CD4-positive, alpha-beta T cell (primary cell): ENCODE results near the gene CRYBG1. TPM values are rescaled to one million over a fixed set of nuclear protein-coding genes. Genes with fewer than 3 reads are reported as not detected.

Experiments
- ATAC-seq: fragments of 200-7000 bp; cut with Tn5 transposase; one replicate; pipeline ENCODE4 v1.10.0; 2022; ENCODE audit warnings: mild to moderate bottlenecking; ENCODE audit not compliant: poor library complexity
- CTCF ChIA-PET: fragments of 350-600 bp; sonication (Branson Sonifier 250); formaldehyde crosslinking; loops from one replicate; lab custom pipeline; 2021; ENCODE audit warnings: antibody characterized with exemption, inconsistent platforms; lab: Charles Lee
- POLR2A ChIA-PET: fragments of 350-600 bp; sonication (Branson Sonifier 250); formaldehyde crosslinking; loops from one replicate; lab custom pipeline; 2021; ENCODE audit warnings: antibody characterized with exemption, inconsistent platforms; lab: Charles Lee
- DNase-seq, 14 experiments: peaks; one replicate each; pipeline ENCODE4 v3.0.0-alpha.2; 2013 to 2020; ENCODE audit warnings: mixed read lengths in 2 of 14
- H3K27ac ChIP-seq, 2 donors: one replicate each; pipeline versions ENCODE4 v1.5.1 to v1.7.0; 2013; ENCODE audit warnings: low read length in 2 of 2, low read depth in 1 of 2, mild to moderate bottlenecking in 1 of 2
- H3K27me3 ChIP-seq, 2 experiments: 1 replicate in 1 of 2; 2 replicates in 1 of 2; pipeline versions ENCODE4 v1.6.1 to v1.7.0; 2013; ENCODE audit warnings: low read length in 2 of 2, control low read depth in 1 of 2, mild to moderate bottlenecking in 1 of 2, moderate library complexity in 1 of 2; ENCODE audit not compliant: insufficient read depth in 2 of 2, control insufficient read depth in 1 of 2
- H3K36me3 ChIP-seq: one replicate; pipeline ENCODE4 v1.6.1; 2013; ENCODE audit warnings: low read length, control low read depth; ENCODE audit not compliant: insufficient read depth
- H3K4me1 ChIP-seq: one replicate; pipeline ENCODE4 v1.6.1; 2013; ENCODE audit warnings: low read length, control low read depth; ENCODE audit not compliant: insufficient read depth
- H3K4me3 ChIP-seq: one replicate; pipeline ENCODE4 v1.5.1; 2013; ENCODE audit warnings: mild to moderate bottlenecking, low read length, moderate library complexity
- H3K9me3 ChIP-seq, 2 experiments: 1 replicate in 1 of 2; 2 replicates in 1 of 2; pipeline versions ENCODE4 v1.6.1 to v1.7.0; 2013; ENCODE audit warnings: low read length in 2 of 2, mild to moderate bottlenecking in 2 of 2, control low read depth in 1 of 2, moderate library complexity in 1 of 2; ENCODE audit not compliant: control insufficient read depth in 1 of 2, insufficient read depth in 1 of 2
- H3K27ac Mint-ChIP-seq: one replicate; pipeline ENCODE4 v1.8.0; 2020; ENCODE audit warnings: mixed read lengths
- H3K27me3 Mint-ChIP-seq: one replicate; pipeline ENCODE4 v1.8.0; 2021; ENCODE audit warnings: mixed read lengths
- H3K36me3 Mint-ChIP-seq: one replicate; pipeline ENCODE4 v1.8.0; 2021; ENCODE audit warnings: low read depth, mixed read lengths
- H3K4me1 Mint-ChIP-seq: one replicate; pipeline ENCODE4 v1.8.0; 2021; ENCODE audit warnings: low read depth, mixed read lengths
- H3K4me3 Mint-ChIP-seq: one replicate; pipeline ENCODE4 v1.8.0; 2020; ENCODE audit warnings: mild to moderate bottlenecking, mixed read lengths
- H3K9me3 Mint-ChIP-seq: one replicate; pipeline ENCODE4 v1.8.0; 2020; ENCODE audit warnings: mixed read lengths
- CTCF ChIP-seq: fragments of 200-600 bp; IDR thresholded peaks from one replicate; pipeline ENCODE4 v1.8.0; 2022; ENCODE audit warnings: antibody characterized with exemption, mild to moderate bottlenecking
- intact Hi-C, 2 experiments: fragments of 100-400 bp; cut with DNase I in 1 of 2; cut with micrococcal nuclease in 1 of 2; formaldehyde crosslinking; loops; one replicate each; pipeline versions ENCODE4 v1.15.1 to v1.9.0; 2023 to 2025; cut with DNase I, micrococcal nuclease
- total RNA-seq, 174 experiments: library from RNA in 2 of 174; stranded (reverse) in 2 of 174; gene quantifications; one replicate each; pipeline ENCODE4 v1.2.3 and lab custom pipeline; 2021 to 2026

Gene CRYBG1
- total RNA-seq, 2 experiments from 2014 or later: 58.5 to 59.4 TPM

DNA sequence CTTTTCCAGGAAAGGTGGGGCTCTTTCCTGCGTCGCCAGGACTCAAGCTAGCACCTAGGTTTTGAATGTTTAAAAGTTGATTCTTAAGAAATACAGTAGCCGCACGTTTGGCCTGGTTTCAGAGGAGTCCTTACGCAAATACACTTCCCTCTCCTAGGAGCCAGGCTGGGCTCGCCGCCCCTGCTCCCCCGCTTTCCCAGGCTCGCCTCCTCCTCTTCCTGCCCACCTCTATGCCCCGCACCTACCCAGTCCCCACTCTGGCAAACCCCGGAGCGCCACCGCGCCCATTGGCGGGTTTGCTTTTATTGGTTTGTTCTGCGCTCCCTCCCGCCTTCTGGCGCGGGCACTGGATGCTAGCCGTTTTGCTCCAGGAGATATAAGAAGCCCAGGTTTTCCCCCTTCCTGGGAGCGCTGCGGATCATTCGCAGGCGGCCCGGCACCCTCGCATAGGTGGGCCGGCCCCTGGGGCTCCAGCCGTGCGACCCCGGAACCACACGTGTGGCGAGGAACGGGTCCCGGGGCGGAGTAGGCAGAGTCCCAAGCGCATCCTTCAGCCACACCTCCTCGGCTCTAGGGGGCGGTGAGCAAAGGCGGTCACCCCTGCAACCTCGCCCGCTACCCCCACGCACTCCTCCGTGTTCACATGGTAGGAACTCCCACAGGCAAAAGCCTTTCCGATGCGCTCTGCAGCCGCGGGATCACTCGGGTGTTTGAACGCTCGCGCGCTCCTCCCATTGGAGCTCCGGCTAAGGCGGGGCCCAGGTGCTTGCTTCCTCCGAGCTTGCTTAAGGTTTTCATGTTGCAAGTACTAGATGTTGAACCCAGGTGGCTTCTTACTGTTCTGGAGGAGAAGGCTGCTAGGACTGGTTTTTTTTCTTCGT is 149.8 kb downstream of the CRYBG1 start:
- H3K27me3 Mint-ChIP-seq: peaks cover 12% of the 10 kb centered on the region
- H3K4me1 Mint-ChIP-seq: peaks cover 44% of the 10 kb centered on the region
- no peaks in the 10 kb centered on the region for H3K9me3 ChIP-seq
- intact Hi-C loops: loop anchor here (2.0 to 10.0 kb wide), 7 partner anchors 14 to 1656 kb away; partner anchors contain the start of genes HACE1 (in 1 of the 2), QRSL1 (in 1 of the 2) and RTN4IP1 (in 1 of the 2)
- H3K36me3 Mint-ChIP-seq: peaks cover 22% of the 10 kb centered on the region
- peak overlapping the region; percentile 97 for H3K27ac Mint-ChIP-seq
- DNase-seq (peak; percentile 47 to 84 (median 66)), ATAC-seq (peak; percentile 55)
- H3K4me3 Mint-ChIP-seq: peak overlapping the region; percentile 96
- no peaks in the 10 kb centered on the region for H3K27me3 ChIP-seq
- TF ChIP-seq CTCF: no peak
- H3K4me3 ChIP-seq: peak overlapping the region; percentile 99
- no peak overlapping the region for H3K27ac ChIP-seq
- no peaks in the 10 kb centered on the region for H3K36me3 ChIP-seq
- CTCF ChIA-PET: interaction anchor here (1.7 to 6.5 kb wide), 6 partner anchors 13 to 56 kb away, joined by 5 to 89 read pairs (median 26); no protein-coding TSS in a partner anchor
- H3K9me3 Mint-ChIP-seq: no peaks in the 10 kb centered on the region
- POLR2A ChIA-PET: interaction anchor here (1.1 to 6.8 kb wide), 4 partner anchors 13 to 1385 kb away, joined by 3 to 248 read pairs (median 15); no protein-coding TSS in a partner anchor
- peaks cover 32% of the 10 kb centered on the region for H3K4me1 ChIP-seq

DNA sequence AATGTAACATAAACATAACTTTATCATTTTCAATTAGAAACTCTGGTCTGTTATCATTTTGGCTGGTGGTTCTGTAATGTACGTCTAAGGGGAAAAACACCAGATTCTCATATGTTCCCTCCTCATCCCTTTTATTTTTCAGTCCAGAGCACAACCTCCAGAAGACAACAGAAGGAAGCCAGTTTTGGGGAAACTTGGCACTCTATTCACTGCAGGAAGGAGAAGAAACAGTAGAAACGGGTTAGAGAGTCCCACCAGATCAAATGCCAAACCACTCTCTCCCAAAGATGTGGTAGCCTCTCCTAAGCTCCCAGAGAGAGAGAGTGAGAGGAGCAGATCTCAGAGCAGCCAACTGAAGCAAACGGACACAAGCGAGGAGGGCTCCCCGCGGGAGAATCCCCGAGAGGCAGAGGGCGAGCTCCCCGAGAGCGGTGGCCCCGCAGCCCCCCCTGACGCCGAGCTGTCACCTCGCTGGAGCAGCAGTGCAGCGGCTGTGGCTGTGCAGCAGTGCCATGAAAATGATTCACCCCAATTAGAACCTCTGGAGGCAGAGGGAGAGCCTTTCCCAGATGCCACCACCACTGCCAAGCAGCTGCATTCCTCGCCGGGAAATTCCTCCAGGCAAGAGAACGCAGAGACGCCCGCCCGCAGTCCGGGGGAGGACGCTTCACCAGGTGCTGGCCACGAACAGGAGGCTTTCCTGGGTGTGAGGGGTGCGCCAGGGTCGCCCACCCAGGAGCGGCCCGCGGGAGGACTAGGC is 151.0 kb downstream of the CRYBG1 start:
- peak overlapping the region; percentile 95 to 96 for H3K27ac ChIP-seq
- CTCF ChIA-PET: interaction anchor here (0.6 to 6.5 kb wide), 20 partner anchors 12 to 151 kb away, joined by 3 to 89 read pairs (median 4); partner anchors contain the start of gene CRYBG1
- intact Hi-C loops: loop anchor here (1.0 to 10.0 kb wide), 8 partner anchors 13 to 1657 kb away; partner anchors contain the start of genes HACE1 (in 1 of the 2), QRSL1 (in 1 of the 2) and RTN4IP1 (in 1 of the 2)
- H3K9me3 Mint-ChIP-seq: no peaks in the 10 kb centered on the region
- peak overlapping the region; percentile 96 for H3K4me3 Mint-ChIP-seq
- peak overlapping the region; percentile 97 for H3K27ac Mint-ChIP-seq
- H3K36me3 Mint-ChIP-seq: peaks cover 22% of the 10 kb centered on the region
- POLR2A ChIA-PET: interaction anchor here (0.6 to 6.8 kb wide), 17 partner anchors 12 to 186 kb away, joined by 3 to 248 read pairs (median 4); partner anchors contain the start of gene ATG5
- DNase-seq: peak in 9 of 14 experiments; percentile 27 to 69 (median 45)
- no peaks in the 10 kb centered on the region for H3K36me3 ChIP-seq
- ATAC-seq: peak; percentile 18
- H3K4me1 ChIP-seq: peaks cover 41% of the 10 kb centered on the region
- TF ChIP-seq CTCF: no peak
- H3K27me3 ChIP-seq: no peaks in the 10 kb centered on the region
- H3K4me3 ChIP-seq: peak overlapping the region; percentile 99
- peaks cover 49% of the 10 kb centered on the region for H3K4me1 Mint-ChIP-seq
- peaks cover 12% of the 10 kb centered on the region for H3K27me3 Mint-ChIP-seq
- no peaks in the 10 kb centered on the region for H3K9me3 ChIP-seq
